DOHH2 (cell line): ENCODE data around the gene ABCC12.
"Not testable (repeated sequence)": the region's sequence is repeated elsewhere in the genome, so short reads cannot be mapped to it uniquely, and the experiment has no call there.

ENCODE experiments used
- H3F3A ChIP-seq: fragments of 200-600 bp; sonication (generic), shearing (Covaris generic); 2 replicates; pipeline ENCODE4 v1.6.0; 2016; ENCODE audit warnings: antibody characterized with exemption, mild to moderate bottlenecking; ENCODE audit not compliant: control insufficient read depth, insufficient read depth
- H3K27ac ChIP-seq: fragments of 200-600 bp; sonication (generic); 2 replicates; pipeline ENCODE4 v1.5.1; 2014; ENCODE audit warnings: low read depth, mild to moderate bottlenecking, low read length, moderate library complexity
- H3K27me3 ChIP-seq: fragments of 200-600 bp; sonication (generic); 2 replicates; pipeline ENCODE4 v1.6.1; 2014; ENCODE audit warnings: mild to moderate bottlenecking, low read length, mixed read lengths; ENCODE audit not compliant: control insufficient read depth
- H3K36me3 ChIP-seq: fragments of 200-600 bp; sonication (generic); 2 replicates; pipeline ENCODE4 v1.6.1; 2014; ENCODE audit warnings: mild to moderate bottlenecking, low read length, moderate library complexity, mixed read lengths; ENCODE audit not compliant: control insufficient read depth
- H3K4me1 ChIP-seq: fragments of 200-600 bp; sonication (generic); 2 replicates; pipeline ENCODE4 v1.6.1; 2014; ENCODE audit warnings: mild to moderate bottlenecking, low read length, mixed read lengths; ENCODE audit not compliant: control insufficient read depth
- H3K4me2 ChIP-seq: fragments of 200-600 bp; sonication (generic); 2 replicates; pipeline ENCODE4 v1.6.0; 2014; ENCODE audit warnings: mild to moderate bottlenecking, low read length, moderate library complexity
- H3K4me3 ChIP-seq: fragments of 200-600 bp; sonication (generic); 2 replicates; pipeline ENCODE4 v1.5.1; 2014; ENCODE audit warnings: mild to moderate bottlenecking, low read length, mixed read lengths
- H3K79me2 ChIP-seq: fragments of 200-600 bp; sonication (generic); 2 replicates; pipeline ENCODE4 v1.6.1; 2014; ENCODE audit warnings: mild to moderate bottlenecking, low read length, mixed read lengths; ENCODE audit not compliant: control insufficient read depth
- H3K9me2 ChIP-seq: fragments of 200-600 bp; sonication (generic); replicated peaks from 2 replicates; pipeline ENCODE4 v1.6.1; 2014; ENCODE audit warnings: mild to moderate bottlenecking, low read length, mixed read lengths; ENCODE audit not compliant: control insufficient read depth
- H3K9me3 ChIP-seq: fragments of 200-600 bp; sonication (generic); 2 replicates; pipeline ENCODE4 v1.6.1; 2014; ENCODE audit warnings: antibody characterized with exemption, low read length, mixed read lengths; ENCODE audit not compliant: control insufficient read depth, insufficient read depth
- H4K20me1 ChIP-seq: fragments of 200-600 bp; sonication (generic); 2 replicates; pipeline ENCODE4 v1.6.0; 2014; ENCODE audit warnings: low read depth, mild to moderate bottlenecking, antibody characterized with exemption, low read length, moderate library complexity; ENCODE audit not compliant: control insufficient read depth, insufficient read depth
- EZH2phosphoT487 ChIP-seq: fragments of 200-600 bp; sonication (generic); IDR thresholded peaks from 2 replicates; pipeline ENCODE4 v1.6.1; 2017; ENCODE audit warnings: borderline replicate concordance, mild to moderate bottlenecking, antibody characterized with exemption, low read length, moderate library complexity, mixed read lengths
- TF ChIP-seq, protein P1 (sequence below): fragments of 200-600 bp; sonication (generic); IDR thresholded peaks from one replicate; pipeline ENCODE4 v1.5.1; 2014; ENCODE audit warnings: antibody characterized with exemption, mild to moderate bottlenecking, low read depth, low read length; ENCODE audit not compliant: poor library complexity, severe bottlenecking

ABCC12 gene

DNA sequence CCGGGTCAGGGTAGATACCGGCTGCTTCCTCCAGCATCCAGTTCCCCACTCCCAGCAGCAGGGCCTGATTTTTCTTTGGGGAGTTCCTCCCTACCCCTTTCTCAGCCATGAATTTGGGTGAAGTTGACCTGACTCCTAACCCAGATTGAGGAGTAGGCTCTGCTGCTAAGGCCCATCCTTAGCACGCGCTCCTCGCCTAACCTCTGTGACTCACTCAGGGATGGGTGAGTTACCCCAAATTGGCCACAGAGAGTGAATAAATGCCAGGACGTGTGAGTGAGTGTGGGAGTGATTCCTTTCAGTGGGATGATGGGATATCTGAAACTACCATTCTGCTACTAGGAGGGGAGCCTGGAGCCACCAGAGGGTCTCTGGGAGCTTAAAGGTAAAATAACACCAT, 28.9 kb upstream of the ABCC12 start:
- H3K36me3 ChIP-seq, result no peaks in the 10 kb centered on the region
- no peak overlapping the region for H3K27ac ChIP-seq
- H4K20me1 ChIP-seq, result no peaks in the 10 kb centered on the region
- TF ChIP-seq, protein P1, sequence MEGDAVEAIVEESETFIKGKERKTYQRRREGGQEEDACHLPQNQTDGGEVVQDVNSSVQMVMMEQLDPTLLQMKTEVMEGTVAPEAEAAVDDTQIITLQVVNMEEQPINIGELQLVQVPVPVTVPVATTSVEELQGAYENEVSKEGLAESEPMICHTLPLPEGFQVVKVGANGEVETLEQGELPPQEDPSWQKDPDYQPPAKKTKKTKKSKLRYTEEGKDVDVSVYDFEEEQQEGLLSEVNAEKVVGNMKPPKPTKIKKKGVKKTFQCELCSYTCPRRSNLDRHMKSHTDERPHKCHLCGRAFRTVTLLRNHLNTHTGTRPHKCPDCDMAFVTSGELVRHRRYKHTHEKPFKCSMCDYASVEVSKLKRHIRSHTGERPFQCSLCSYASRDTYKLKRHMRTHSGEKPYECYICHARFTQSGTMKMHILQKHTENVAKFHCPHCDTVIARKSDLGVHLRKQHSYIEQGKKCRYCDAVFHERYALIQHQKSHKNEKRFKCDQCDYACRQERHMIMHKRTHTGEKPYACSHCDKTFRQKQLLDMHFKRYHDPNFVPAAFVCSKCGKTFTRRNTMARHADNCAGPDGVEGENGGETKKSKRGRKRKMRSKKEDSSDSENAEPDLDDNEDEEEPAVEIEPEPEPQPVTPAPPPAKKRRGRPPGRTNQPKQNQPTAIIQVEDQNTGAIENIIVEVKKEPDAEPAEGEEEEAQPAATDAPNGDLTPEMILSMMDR, result no peak
- no peak for TF ChIP-seq EZH2phosphoT487
- no peaks in the 10 kb centered on the region for H3K79me2 ChIP-seq
- no peaks in the 10 kb centered on the region for H3K4me1 ChIP-seq
- H3K9me2 ChIP-seq, result no peaks in the 10 kb centered on the region
- H3F3A ChIP-seq, result no peaks in the 10 kb centered on the region
- no peak overlapping the region for H3K4me2 ChIP-seq
- no peak overlapping the region for H3K4me3 ChIP-seq
- H3K9me3 ChIP-seq, result no peaks in the 10 kb centered on the region
- no peaks in the 10 kb centered on the region for H3K27me3 ChIP-seq

DNA sequence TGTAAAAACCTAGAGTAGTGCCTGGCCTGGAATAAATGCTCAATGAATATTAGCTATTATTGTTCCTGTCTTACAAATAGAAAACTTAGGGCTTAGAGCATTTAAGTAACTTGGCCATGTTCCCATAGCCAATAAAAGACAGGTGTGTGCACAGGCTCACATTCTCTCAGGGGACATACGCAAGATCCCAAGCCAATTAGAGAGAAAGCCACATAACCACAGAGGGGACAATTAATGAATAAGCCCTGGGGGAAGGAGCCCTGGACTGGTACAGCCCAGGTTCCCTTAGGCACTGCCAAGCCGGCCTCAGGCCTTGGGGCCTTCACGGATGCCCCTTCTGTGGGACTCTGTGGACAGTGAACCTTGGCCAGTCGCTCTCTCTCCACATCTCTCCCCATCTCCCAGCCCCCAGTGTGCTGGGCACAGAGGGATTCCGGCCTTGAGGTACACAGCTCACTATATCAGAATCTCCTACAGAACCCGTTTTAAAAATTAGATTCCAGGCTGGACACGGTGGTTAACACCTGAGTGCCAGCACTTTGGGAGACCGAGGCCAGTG, 27.3 kb upstream of the ABCC12 start:
- no peaks in the 10 kb centered on the region for H3K9me2 ChIP-seq
- no peak for TF ChIP-seq EZH2phosphoT487
- TF ChIP-seq, protein P1, result no peak
- no peaks in the 10 kb centered on the region for H4K20me1 ChIP-seq
- no peaks in the 10 kb centered on the region for H3F3A ChIP-seq
- no peaks in the 10 kb centered on the region for H3K9me3 ChIP-seq
- no peaks in the 10 kb centered on the region for H3K36me3 ChIP-seq
- H3K4me3 ChIP-seq, result no peak overlapping the region
- no peaks in the 10 kb centered on the region for H3K79me2 ChIP-seq
- H3K4me1 ChIP-seq, result no peaks in the 10 kb centered on the region
- H3K27ac ChIP-seq, result no peak overlapping the region
- H3K4me2 ChIP-seq, result no peak overlapping the region
- H3K27me3 ChIP-seq, result no peaks in the 10 kb centered on the region

DNA sequence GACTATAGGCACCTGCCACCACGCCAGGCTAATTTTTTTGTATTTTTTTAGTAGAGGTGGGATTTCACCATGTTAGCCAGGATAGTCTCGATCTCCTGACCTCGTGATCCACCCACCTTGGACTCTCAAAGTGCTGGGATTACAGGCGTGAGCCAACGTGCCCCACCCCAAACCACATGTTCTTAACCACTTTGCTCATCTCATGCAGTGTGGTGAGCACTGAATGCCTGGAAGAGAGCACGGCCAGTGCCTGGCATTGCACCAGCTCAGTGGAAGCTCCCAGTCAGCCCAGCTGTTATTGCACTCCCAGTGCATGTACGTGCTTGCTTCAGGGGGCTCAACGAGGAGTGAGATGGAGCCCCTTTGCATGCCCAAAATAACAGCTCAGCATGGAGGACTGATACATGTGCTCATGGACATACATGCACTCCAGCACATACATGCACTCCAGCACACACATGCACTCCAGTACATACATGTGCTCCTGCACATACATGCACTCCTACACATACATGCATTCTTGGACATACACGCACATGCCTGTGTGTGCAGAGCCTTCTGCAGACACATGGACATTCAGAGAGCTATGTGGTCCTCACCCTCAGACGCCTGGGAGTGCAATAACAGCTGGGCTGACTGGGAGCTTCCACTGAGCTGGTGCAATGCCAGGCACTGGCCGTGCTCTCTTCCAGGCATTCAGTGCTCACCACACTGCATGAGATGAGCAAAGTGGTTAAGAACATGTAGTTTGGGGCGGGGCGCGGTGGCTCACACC, 26.1 kb upstream of the ABCC12 start:
- not testable (repeated sequence) for H3K79me2 ChIP-seq, H3K27me3 ChIP-seq, H3F3A ChIP-seq, H3K9me3 ChIP-seq, H3K4me2 ChIP-seq, H3K4me3 ChIP-seq, H3K4me1 ChIP-seq, H4K20me1 ChIP-seq, H3K36me3 ChIP-seq, H3K9me2 ChIP-seq, H3K27ac ChIP-seq

DNA sequence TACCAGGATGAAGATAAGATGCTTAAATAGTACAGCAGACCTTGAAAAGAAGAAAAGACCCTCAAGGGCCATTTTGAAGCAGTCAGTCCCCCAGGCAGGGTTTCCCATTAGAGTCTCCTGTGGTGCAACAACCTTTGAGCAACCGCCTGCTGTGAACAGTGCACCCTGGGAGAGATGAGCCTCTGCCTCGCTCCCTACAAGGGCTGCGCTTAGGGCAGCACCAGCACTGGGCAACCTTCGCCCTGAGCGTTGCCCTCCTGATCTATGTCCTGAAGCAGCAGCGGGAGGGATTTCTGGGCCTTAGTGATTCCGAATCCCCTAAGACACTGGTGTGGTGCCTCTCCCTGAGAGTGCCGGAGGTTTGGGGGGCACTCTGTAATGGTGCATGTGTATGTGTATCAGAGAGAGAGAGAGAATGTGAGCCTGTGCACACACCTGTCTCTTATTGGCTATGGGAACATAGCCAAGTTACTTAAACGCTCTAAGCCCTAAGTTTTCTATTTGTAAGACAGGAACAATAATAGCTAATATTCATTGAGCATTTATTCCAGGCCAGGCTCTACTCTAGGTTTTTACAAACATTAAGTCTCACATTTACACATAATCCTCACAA, 25.2 kb upstream of the ABCC12 start:
- Histone ChIP-seq H4K20me1 (no peaks in the 10 kb centered on the region), H3K27ac (no peak overlapping the region), H3K79me2 (no peaks in the 10 kb centered on the region), H3K36me3 (no peaks in the 10 kb centered on the region), H3K4me2 (no peak overlapping the region), H3K9me2 (no peaks in the 10 kb centered on the region), H3K27me3 (no peaks in the 10 kb centered on the region), H3K9me3 (no peaks in the 10 kb centered on the region), H3F3A (no peaks in the 10 kb centered on the region), H3K4me3 (no peak overlapping the region), H3K4me1 (no peaks in the 10 kb centered on the region)
- TF ChIP-seq, protein P1, result no peak
- no peak for TF ChIP-seq EZH2phosphoT487
